IMR-90 (cell line): ENCODE results near the gene TIA1. TPM values are rescaled to one million over a fixed set of nuclear protein-coding genes. Genes with fewer than 3 reads are reported as not detected.

Experiments
- ATAC-seq: fragments of 200-7000 bp; cut with Tn5 transposase; 2 replicates; pipeline ENCODE4 v1.9.1; 2020; ENCODE audit warnings: low read depth, mild to moderate bottlenecking, moderate library complexity
- BruUV-seq: library from RNA; stranded (reverse); fragments of 400-500 nt; replicated peaks from 2 replicates; lab custom pipeline; 2021; lab: Mats Ljungman, UMichigan
- CTCF ChIA-PET: fragments of 300-600 bp; formaldehyde crosslinking; extraction: SDS; loops from one replicate; lab custom pipeline; 2021; ENCODE audit warnings: antibody characterized with exemption; lab: Yijun Ruan, JAX
- POLR2A ChIA-PET: fragments of 300-600 bp; sonication (Branson Sonifier 250); formaldehyde crosslinking; loops from one replicate; lab custom pipeline; 2022; ENCODE audit warnings: antibody characterized with exemption; ENCODE audit not compliant: unreplicated experiment; lab: Charles Lee
- DNase-seq: peaks from one replicate; pipeline ENCODE4 v3.0.0; 2013
- H2AFZ ChIP-seq: replicated peaks from 2 replicates; pipeline ENCODE3; 2013; ENCODE audit warnings: low read length, mild to moderate bottlenecking; ENCODE audit not compliant: poor library complexity
- H2AK5ac ChIP-seq: 2 replicates; pipeline ENCODE4 v1.6.1; 2013; ENCODE audit warnings: low read depth, low read length, inconsistent platforms
- H2AK9ac ChIP-seq: replicated peaks from 2 replicates; pipeline ENCODE3; 2013; ENCODE audit warnings: mild to moderate bottlenecking, low read depth, low read length, moderate library complexity; ENCODE audit not compliant: poor library complexity
- H2BK120ac ChIP-seq: 2 replicates; pipeline ENCODE4 v1.6.1; 2013; ENCODE audit warnings: low read depth, low read length, inconsistent platforms
- H2BK15ac ChIP-seq: 3 replicates; pipeline ENCODE4 v1.6.1; 2013; ENCODE audit warnings: low read depth, low read length, inconsistent platforms
- H2BK20ac ChIP-seq: 2 replicates; pipeline ENCODE4 v1.6.1; 2013; ENCODE audit warnings: low read depth, mild to moderate bottlenecking, inconsistent platforms, low read length, moderate library complexity
- H2BK5ac ChIP-seq: 2 replicates; pipeline ENCODE4 v1.6.1; 2013; ENCODE audit warnings: mild to moderate bottlenecking, low read depth, low read length, inconsistent platforms; ENCODE audit not compliant: poor library complexity, severe bottlenecking
- H3K14ac ChIP-seq: replicated peaks from 2 replicates; pipeline ENCODE4 v1.6.1; 2013; ENCODE audit warnings: low read depth, low read length, inconsistent platforms
- H3K18ac ChIP-seq: 2 replicates; pipeline ENCODE4 v1.6.1; 2013; ENCODE audit warnings: low read depth, low read length, control low read depth
- H3K23ac ChIP-seq: 2 replicates; pipeline ENCODE4 v1.6.1; 2013; ENCODE audit warnings: low read depth, low read length, inconsistent platforms
- H3K27ac ChIP-seq: 2 replicates; pipeline ENCODE4 v1.5.1; 2013; ENCODE audit warnings: mild to moderate bottlenecking, control low read depth, low read length; ENCODE audit not compliant: insufficient read depth
- H3K27me3 ChIP-seq: 2 replicates; pipeline ENCODE4 v1.6.1; 2013; ENCODE audit warnings: low read length; ENCODE audit not compliant: control insufficient read depth, insufficient read depth
- H3K36me3 ChIP-seq: 2 replicates; pipeline ENCODE4 v1.6.1; 2013; ENCODE audit warnings: low read length, mixed read lengths; ENCODE audit not compliant: control insufficient read depth, insufficient read depth
- H3K4ac ChIP-seq: 2 replicates; pipeline ENCODE4 v1.6.1; 2013; ENCODE audit warnings: low read depth, low read length, inconsistent platforms
- H3K4me1 ChIP-seq: 2 replicates; pipeline ENCODE4 v1.6.1; 2013; ENCODE audit warnings: low read length, mixed read lengths; ENCODE audit not compliant: control insufficient read depth, insufficient read depth
- H3K4me2 ChIP-seq: 2 replicates; pipeline ENCODE4 v1.6.1; 2013; ENCODE audit warnings: low read depth, mild to moderate bottlenecking, control low read depth, low read length, moderate library complexity
- H3K4me3 ChIP-seq: 2 replicates; pipeline ENCODE4 v1.5.1; 2013; ENCODE audit warnings: low read depth, mild to moderate bottlenecking, control low read depth, low read length, moderate library complexity; ENCODE audit not compliant: insufficient read depth
- H3K56ac ChIP-seq: 2 replicates; pipeline ENCODE4 v1.6.1; 2013; ENCODE audit warnings: low read length, inconsistent platforms; ENCODE audit not compliant: insufficient read depth; ENCODE audit errors: extremely low read depth
- H3K79me1 ChIP-seq, 2 experiments: 2 replicates each; pipeline ENCODE4 v1.6.1; 2013; ENCODE audit warnings: low read length in 2 of 2, inconsistent platforms in 1 of 2, low read depth in 1 of 2
- H3K9ac ChIP-seq: 2 replicates; pipeline ENCODE4 v1.6.1; 2013; ENCODE audit warnings: low read depth, low read length, control low read depth
- H3K9me1 ChIP-seq: 2 replicates; pipeline ENCODE4 v1.6.1; 2013; ENCODE audit warnings: low read length, inconsistent platforms; ENCODE audit not compliant: insufficient read depth
- H3K9me3 ChIP-seq: 2 replicates; pipeline ENCODE4 v1.6.1; 2013; ENCODE audit warnings: low read length; ENCODE audit not compliant: control insufficient read depth, insufficient read depth
- H4K20me1 ChIP-seq: 2 replicates; pipeline ENCODE4 v1.6.1; 2013; ENCODE audit warnings: low read length, inconsistent platforms; ENCODE audit not compliant: insufficient read depth
- H4K5ac ChIP-seq: 2 replicates; pipeline ENCODE4 v1.6.1; 2013; ENCODE audit warnings: mild to moderate bottlenecking, low read depth, low read length, control low read depth
- H4K8ac ChIP-seq, 2 experiments: 2 replicates each; pipeline ENCODE4 v1.6.1; 2013; ENCODE audit warnings: low read depth in 2 of 2, low read length in 2 of 2, control low read depth in 1 of 2, inconsistent platforms in 1 of 2
- H4K91ac ChIP-seq: 2 replicates; pipeline ENCODE4 v1.6.1; 2013; ENCODE audit warnings: low read depth, low read length, inconsistent platforms; ENCODE audit not compliant: insufficient read depth
- CTCF ChIP-seq: conservative IDR thresholded peaks from 2 replicates; pipeline ENCODE4 v1.5.1; 2012; ENCODE audit warnings: mild to moderate bottlenecking, low read depth, low read length, improper control_type of control experiment
- MAZ ChIP-seq: IDR thresholded peaks from 2 replicates; pipeline ENCODE4 v1.6.1; 2012; ENCODE audit warnings: low read depth, mild to moderate bottlenecking, low read length, improper control_type of control experiment, moderate library complexity, borderline replicate concordance
- MXI1 ChIP-seq: IDR thresholded peaks from 2 replicates; pipeline ENCODE4 v1.6.1; 2012; ENCODE audit warnings: low read depth, mild to moderate bottlenecking, low read length, moderate library complexity, borderline replicate concordance
- POLR2A ChIP-seq: IDR thresholded peaks from 2 replicates; pipeline ENCODE4 v1.6.1; 2012; ENCODE audit warnings: mild to moderate bottlenecking, low read depth, low read length
- RFX5 ChIP-seq: IDR thresholded peaks from 2 replicates; pipeline ENCODE4 v1.8.0; 2012; ENCODE audit warnings: low read depth, mild to moderate bottlenecking, low read length, moderate library complexity
- USF2 ChIP-seq: fragments of 150-350 bp; IDR thresholded peaks from 2 replicates; pipeline ENCODE4 v1.6.1; 2017; ENCODE audit warnings: mild to moderate bottlenecking, antibody characterized with exemption, low read length, low read depth
- WGBS, 2 experiments: methylation state at CpG; one replicate each; pipeline versions ENCODE4 v1.1.5 to v1.1.7; 2013; ENCODE audit warnings: missing lambda C conversion rate in 2 of 2; ENCODE audit not compliant: insufficient read length in 1 of 2; ENCODE audit errors: extremely low coverage in 2 of 2; 5-methylcytosine and 5-hydroxymethylcytosine counted together
- dilution Hi-C: fragments of 300-500 bp; cut with HindIII; formaldehyde crosslinking; loops from one replicate; pipeline ENCODE4 v1.14.3; 2018; ENCODE audit warnings: low sequenced_read_pairs; ENCODE audit not compliant: unreplicated experiment
- in situ Hi-C: fragments of 300-500 bp; cut with MboI; formaldehyde crosslinking; loops from 3 replicates; pipeline ENCODE4 v1.14.3; 2019; ENCODE audit warnings: low sequenced_read_pairs, inconsistent platforms, mixed read lengths
- intact Hi-C: fragments of 100-400 bp; cut with micrococcal nuclease; formaldehyde crosslinking; loops from 2 replicates; pipeline ENCODE4 v1.10.0; 2022
- polyA plus RNA-seq, 3 experiments: library from polyadenylated mRNA; depleted of rRNA; stranded (reverse); fragments of >200 nt; gene quantifications; 2 replicates each; pipeline ENCODE4 v1.2.3, GENCODE V29; 2012; ENCODE audit warnings: low replicate concordance in 1 of 3
- total RNA-seq: library from RNA; depleted of rRNA; stranded (reverse); fragments of >200 nt; gene quantifications from 2 replicates; pipeline ENCODE4 v1.2.3, GENCODE V29; 2012

TIA1 gene
- total and polyA plus RNA-seq, 2 of the 4 experiments (the other 2 are of a cell fraction), result 72.7 to 103 TPM

DNA sequence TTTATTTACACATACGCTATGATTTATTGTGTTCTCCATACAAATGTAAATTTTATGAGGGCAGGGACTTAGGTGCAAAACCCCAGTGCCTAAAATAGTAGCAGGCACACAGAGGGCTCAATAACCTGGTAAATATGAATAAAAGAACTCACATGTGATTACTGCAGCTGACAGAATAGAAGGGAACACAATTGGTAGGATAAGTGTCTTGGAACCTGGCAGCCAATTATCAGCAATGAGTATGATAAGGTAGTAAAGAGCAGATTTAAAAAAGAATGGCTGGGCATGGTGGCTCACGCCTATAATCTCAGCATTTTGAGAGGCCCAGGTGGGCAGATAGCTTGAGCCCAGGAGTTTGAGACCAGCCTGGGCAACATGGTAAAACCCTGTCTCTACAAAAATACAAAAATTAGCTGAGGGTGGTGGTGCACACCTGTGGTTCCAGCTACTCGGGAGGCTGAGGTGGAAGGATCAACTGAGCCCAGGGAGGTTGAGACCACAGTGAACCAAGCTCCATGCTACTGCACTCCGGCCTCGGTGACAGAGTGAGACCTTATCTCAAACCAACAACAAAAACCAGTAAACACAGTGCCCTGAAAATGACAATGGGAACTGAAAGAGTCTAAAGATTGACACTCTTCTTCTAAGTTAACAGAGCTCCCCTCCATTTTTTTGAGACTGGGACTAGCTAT lies 35.2 kb upstream of the TIA1 start:
- BruUV-seq, result no TSS peak
- 100% methylated on average over 1 of the region's 5 CpGs; no CpG with 5 or more reads in 1 of the 2 experiments for WGBS, 2 experiments
- dilution Hi-C loops (no loop called here), intact Hi-C loops (no loop called here), in situ Hi-C loops (no loop called here)
- Histone ChIP-seq H3K9me3 (no peaks in the 10 kb centered on the region), H4K8ac (no peak overlapping the region), H3K27me3 (no peaks in the 10 kb centered on the region), H2AK9ac (no peak overlapping the region), H3K9me1 (no peaks in the 10 kb centered on the region), H3K18ac (no peak overlapping the region), H2BK15ac (no peak overlapping the region), H4K91ac (no peak overlapping the region), H2BK20ac (no peak overlapping the region), H2AFZ (no peak overlapping the region), H3K27ac (no peak overlapping the region), H3K4ac (no peak overlapping the region), H3K4me3 (no peak overlapping the region), H3K4me2 (no peak overlapping the region), H2BK120ac (no peak overlapping the region), H3K79me1 (peaks cover 21 to 33% of the 10 kb centered on the region in 2 experiments), H4K5ac (no peak overlapping the region), H2AK5ac (no peak overlapping the region), H3K9ac (no peak overlapping the region), H3K4me1 (no peaks in the 10 kb centered on the region), H3K56ac (no peak overlapping the region), H3K36me3 (peaks cover 36% of the 10 kb centered on the region), H3K23ac (no peak overlapping the region), H2BK5ac (no peak overlapping the region), H4K20me1 (0 out of 2 replicates have a peak, but pooled peaks cover 4% of the 10 kb centered on the region), H3K14ac (no peak overlapping the region)
- ATAC-seq, result no peak
- ChIA-PET CTCF (no interaction called here), POLR2A (interaction anchor here (0.9 to 1.3 kb wide), 2 partner anchors 10 kb away, joined by 4 read pairs; partner anchors contain the start of gene SNRPG)
- no peak for DNase-seq
- TF ChIP-seq MXI1 (no peak), CTCF (no peak), USF2 (no peak), POLR2A (no peak), RFX5 (no peak), MAZ (no peak)
